GM21528 (cell line): ENCODE measurements around the gene KANK4.

Experiments
- ATAC-seq: cut with Tn5 transposase; IDR thresholded peaks from one replicate; pipeline ENCODE4 v1.9.1; 2021; ENCODE audit warnings: mild to moderate bottlenecking, moderate library complexity; ENCODE audit not compliant: unreplicated experiment, low FRiP score

KANK4 gene

DNA sequence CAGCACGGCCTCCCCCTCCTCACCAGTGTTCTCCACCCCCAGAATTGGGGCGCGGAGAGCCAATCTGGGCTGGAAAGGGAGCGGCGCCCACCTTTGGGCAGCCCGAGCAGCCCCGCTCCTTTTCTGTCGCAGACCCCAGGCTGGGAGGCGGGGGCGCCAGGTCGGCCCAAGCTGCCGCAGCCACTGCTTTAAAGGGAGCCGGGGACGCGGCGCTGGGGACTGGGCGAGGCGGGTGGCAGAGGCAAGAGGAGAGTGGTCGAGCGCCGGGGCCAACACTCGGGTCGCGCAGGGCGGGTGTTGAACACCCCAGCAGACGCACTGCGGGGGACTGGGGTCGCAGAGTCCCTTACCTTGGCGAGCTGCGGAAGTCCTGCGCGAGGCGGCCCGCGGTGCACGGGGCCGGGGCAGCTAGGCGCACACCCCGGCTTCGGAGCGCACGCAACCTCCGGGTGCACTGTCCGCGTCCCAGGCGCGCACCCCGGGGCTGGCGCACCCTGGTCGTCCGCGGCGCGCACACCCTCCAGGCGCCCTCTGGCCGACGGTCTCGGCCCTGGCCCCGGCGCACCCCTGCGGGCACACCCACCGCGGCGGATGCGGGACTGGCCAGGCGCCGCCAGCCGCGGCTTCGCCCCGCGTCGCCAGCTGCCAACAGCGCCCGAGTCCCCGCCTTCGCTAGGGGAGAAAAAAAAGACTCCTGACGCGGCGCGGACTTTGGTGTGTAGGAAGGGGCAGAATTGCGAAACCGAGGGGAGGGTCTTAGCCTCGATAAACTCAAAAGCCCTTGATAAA, at the start of gene KANK4:
Gene KANK4, minus strand, starts transcription at position 679 of the 789 bp plus-strand sequence. CDS start 37,870 bp downstream, outside the sequence.
- no peak for ATAC-seq

- ATAC-seq, result no peak
These were observed 49.8 kb upstream of the KANK4 start for GRCh38 chr1:62368989-62369388.

GRCh38 chr1:62367005-62367557, 47.8 kb upstream of the KANK4 start:
- ATAC-seq, result no peak

- no peak for ATAC-seq
These were observed 45.5 kb upstream of the KANK4 start for GRCh38 chr1:62364721-62365120.

DNA sequence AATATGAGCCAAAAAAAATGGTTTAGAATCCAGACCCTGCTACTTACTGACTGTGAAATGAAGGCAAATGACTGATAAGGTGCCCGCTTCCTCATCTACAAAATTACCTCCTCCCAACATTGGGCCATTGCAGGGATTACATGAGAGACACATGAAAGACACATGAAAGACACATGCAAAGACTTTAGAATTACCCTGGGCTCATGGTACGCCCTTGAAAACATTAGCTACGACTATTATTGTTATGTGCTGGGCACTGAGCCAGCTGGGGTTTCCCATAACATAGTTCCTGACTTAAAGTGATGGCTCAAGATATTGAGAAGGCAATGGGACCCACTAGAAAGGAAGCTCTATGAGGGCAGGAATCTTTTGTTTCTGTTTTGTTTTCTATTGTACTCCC, 43.7 kb upstream of the KANK4 start:
- ATAC-seq, result no peak

GRCh38 chr1:62362061-62362917, 43.1 kb upstream of the KANK4 start:
- ATAC-seq, result no peak

- no peak for ATAC-seq
These were observed 42.2 kb upstream of the KANK4 start for GRCh38 chr1:62361431-62361830.

DNA sequence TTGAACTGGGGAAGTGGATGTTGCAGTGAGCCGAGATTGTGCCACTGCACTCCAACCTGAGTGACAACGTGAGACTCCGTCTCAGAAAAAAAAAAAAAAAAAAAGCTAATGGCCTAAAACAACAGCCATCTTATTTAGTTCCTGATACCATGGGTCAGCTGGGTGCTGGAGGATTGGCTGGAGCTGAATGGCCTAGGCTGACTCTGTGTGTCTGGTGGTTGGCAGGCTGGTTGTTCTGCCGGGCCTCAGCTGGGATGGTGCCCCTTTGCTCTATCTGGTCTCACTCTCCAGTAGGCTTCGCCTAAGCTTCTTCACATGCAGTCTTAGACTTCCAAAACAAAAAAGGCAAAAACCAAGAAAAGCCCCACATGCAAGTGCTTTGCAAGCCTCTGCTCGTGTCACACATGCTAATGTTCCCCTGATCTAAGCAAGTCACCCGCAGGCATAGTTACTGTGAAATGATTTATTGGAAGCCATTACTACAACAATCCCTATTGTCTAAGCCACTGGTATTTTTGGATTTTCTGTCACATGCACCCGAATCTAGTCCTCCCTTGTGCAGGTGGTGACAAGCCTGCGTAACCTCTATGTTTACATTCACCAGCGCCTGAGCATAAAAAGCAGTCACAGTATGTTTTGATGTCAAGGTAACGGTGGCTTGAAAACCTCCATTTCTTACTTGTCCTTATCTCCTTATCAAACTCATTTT, 39.6 kb upstream of the KANK4 start:
- ATAC-seq, result no peak

DNA sequence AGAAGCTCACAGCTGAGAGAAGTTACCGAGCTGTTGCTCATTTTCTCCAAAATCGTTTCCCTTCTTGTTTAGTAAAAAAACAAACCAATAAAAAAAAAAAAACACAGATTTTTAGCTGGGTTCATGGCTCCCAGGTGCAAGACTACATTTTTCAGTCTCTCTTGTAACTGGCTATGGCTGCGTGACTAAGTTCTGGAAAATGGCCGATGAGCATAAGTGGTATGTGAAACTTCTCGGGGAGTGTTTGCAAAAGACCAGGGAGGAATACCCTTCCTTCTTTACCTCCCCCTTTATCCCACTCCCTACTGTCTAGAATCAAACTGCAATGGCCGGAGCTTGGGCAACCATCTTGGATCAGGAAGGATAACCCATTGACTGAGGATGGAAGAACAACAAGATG, 38.7 kb upstream of the KANK4 start:
- no peak for ATAC-seq

DNA sequence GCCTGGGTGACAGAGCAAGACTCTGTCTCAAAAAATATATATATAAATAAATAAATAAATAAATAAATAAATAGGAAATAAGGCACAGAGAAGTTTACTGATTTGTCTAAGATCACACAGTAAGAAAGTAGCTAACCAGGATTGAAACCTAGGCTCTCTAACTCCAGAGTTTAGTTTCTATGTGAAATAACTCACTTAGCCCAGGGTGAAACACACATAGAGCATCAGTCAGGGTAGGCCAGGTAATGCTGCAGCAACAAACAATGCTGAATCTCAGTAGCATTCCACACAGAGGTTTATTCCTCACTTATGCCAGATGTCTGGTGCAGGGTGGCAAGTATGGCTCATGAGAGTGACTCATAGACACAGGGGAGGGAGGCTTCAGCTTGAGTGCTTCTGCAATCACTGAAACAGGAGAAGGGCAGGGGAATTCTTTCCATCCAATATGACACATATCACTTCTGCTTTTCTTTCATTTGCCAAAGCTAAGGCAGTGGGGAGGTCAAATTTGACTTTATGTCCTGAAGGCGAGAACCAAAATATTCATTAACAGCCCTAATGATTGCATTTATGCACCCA, 37.1 kb upstream of the KANK4 start:
- no peak for ATAC-seq

- no peak for ATAC-seq
These were observed 35.9 kb upstream of the KANK4 start for GRCh38 chr1:62355095-62355494.

DNA sequence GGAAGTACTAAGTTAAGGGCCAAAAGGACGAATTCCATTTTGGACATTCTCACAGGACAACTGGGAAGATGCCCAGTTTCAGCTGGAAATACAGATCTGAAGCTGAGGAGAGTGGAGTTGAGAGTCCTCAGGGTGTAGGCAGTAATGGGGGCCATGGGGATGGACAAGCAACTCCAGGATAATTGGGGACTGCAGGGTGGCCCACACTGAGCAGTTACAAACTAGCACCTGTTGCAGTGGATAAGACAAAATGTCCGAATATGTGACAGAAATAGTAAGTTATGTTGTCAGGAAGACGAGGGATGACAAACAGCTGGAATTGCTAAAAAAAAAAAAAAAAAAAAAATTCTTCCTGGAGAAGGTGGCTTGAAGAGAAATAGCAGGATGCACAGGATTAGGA, 34.6 kb upstream of the KANK4 start:
- ATAC-seq, result no peak

DNA sequence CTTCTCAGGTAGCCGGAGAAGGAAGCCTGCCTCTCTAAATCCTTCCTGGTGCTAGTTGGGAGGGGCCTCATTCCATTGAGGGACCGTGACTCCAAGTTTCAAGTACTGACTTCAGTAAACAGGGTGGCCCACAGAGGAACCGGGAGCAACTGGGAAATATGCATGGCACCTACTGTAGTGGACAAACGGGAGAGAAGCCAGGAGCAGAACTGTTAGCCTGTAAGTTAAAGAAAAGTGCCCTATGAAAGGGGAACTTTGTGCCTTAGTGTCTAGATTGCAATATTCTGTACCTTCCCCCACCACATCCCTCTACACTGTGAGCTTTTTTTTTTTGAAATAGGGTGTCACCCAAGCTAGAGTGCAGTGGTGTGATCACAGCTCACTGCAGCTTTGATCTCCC, 33.2 kb upstream of the KANK4 start:
- ATAC-seq, result no peak

DNA sequence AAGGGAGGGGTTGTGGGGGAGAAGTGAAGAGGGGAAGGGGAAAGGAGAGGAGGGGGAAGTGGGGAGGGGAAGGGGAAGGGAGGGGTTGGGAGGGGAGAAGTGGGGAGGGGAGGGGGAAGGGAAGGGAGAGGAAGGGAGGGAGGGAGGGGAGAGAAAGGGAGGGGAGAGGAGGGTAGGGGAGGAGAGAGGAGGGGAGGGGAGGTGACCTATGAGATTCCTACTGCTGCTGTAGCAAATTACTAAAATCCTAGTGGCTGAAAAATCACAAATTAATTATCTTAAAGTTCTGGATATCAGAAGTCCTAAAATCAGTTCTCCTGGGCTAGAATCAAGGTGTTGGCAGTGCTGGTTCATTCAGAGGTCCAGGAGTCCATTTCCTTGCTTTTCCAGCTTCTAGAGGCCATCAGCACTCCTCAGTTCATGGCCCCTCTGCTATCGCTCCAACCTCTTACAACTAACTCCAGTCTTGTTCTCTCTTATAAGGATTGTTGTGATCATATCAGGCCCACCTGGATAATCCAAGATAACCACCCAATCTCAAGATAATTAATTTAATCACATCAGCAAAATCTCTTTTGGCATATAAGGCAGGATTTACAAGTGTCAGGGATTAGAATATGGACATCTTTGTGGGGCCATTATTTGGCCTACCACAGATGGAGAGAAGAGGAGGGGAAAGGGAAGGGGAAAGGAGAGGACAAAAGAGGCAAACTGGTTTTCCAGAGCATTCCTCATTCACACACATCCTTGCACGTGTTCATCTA, 30.4 kb upstream of the KANK4 start:
- ATAC-seq, result no peak

DNA sequence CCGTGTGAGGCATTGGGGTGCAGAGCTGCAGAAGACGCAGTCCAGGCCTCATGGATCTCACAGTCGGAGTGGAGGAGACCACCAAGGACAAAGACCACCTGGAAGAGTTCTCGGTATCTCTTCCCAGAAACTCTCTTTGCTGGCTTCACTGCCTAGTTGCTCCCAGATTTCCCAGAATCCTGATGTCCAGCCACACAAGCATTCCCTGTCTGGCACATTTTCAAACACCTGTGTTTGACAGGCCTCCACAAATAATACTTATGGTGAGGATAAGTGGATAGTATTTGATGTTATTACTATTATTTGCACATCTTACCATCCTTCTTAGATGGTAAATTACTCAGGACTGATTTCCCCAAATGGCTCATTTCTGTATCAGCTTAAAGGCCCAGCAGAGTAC, 27.7 kb upstream of the KANK4 start:
- ATAC-seq, result no peak

GRCh38 chr1:62343911-62344310, 24.7 kb upstream of the KANK4 start:
- no peak for ATAC-seq

- no peak for ATAC-seq
These were observed 23.0 kb upstream of the KANK4 start for GRCh38 chr1:62342270-62342669.

DNA sequence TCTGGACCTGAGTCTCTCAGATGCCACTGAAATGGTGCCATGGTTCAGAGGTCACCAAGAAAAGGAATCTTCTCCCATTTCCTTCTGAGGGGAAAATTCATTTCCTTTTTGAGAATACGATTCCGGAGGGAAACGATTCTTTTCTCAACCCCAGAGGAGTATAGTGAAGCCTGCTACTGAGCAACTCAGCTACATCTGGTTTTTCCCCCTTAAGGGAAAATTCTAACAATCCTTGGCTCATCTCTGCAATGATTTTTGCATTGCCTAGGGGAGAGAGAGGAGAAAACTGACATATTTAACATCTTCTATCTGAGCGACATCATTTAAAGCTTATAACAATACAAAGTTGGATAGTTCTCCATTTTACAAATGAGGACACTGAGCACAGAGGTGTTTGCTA, 22.4 kb upstream of the KANK4 start:
- no peak for ATAC-seq

GRCh38 chr1:62341089-62341488, 21.9 kb upstream of the KANK4 start:
- ATAC-seq, result no peak
